Breast epithelium (tissue), 3 donors: ENCODE data around the gene UNC45B.

Experiments used
- POLR2A ChIP-seq: fragments of 450-650 bp; IDR thresholded peaks from one replicate; pipeline ENCODE4 v1.6.1; 2016; ENCODE audit warnings: antibody characterized with exemption, mild to moderate bottlenecking, moderate library complexity
- POLR2AphosphoS5 ChIP-seq, 3 donors: sonication (generic); formaldehyde crosslinking; IDR thresholded peaks; one replicate each; pipeline ENCODE4 v1.6.1; 2017; ENCODE audit warnings: antibody characterized with exemption in 3 of 3
- TF ChIP-seq, protein P1 (sequence below), 3 donors: fragments of 450-650 bp; IDR thresholded peaks; one replicate each; pipeline ENCODE4 v1.5.1; 2016 to 2017; ENCODE audit warnings: antibody characterized with exemption in 3 of 3, mild to moderate bottlenecking in 3 of 3, moderate library complexity in 3 of 3

GRCh38 chr17:35188111-35188510 is 40.5 kb downstream of the UNC45B start:
- TF ChIP-seq, protein P1, sequence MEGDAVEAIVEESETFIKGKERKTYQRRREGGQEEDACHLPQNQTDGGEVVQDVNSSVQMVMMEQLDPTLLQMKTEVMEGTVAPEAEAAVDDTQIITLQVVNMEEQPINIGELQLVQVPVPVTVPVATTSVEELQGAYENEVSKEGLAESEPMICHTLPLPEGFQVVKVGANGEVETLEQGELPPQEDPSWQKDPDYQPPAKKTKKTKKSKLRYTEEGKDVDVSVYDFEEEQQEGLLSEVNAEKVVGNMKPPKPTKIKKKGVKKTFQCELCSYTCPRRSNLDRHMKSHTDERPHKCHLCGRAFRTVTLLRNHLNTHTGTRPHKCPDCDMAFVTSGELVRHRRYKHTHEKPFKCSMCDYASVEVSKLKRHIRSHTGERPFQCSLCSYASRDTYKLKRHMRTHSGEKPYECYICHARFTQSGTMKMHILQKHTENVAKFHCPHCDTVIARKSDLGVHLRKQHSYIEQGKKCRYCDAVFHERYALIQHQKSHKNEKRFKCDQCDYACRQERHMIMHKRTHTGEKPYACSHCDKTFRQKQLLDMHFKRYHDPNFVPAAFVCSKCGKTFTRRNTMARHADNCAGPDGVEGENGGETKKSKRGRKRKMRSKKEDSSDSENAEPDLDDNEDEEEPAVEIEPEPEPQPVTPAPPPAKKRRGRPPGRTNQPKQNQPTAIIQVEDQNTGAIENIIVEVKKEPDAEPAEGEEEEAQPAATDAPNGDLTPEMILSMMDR (IDR thresholded peaks at IDR 0.05), result no peak
- TF ChIP-seq POLR2AphosphoS5 (IDR thresholded peaks at IDR 0.05) (no peak), POLR2A (no peak)
